GM23248 (cell line): ENCODE results near the gene FER. TPM values are rescaled to one million over a fixed set of nuclear protein-coding genes. Genes with fewer than 3 reads are reported as not detected.

Experiments used
- DNase-seq: peaks from one replicate; pipeline ENCODE4 v3.0.0-alpha.2; 2015
- H2AFZ ChIP-seq: fragments of 200-600 bp; sonication (generic); 2 replicates; pipeline ENCODE4 v1.6.1; 2016; ENCODE audit warnings: antibody characterized with exemption
- H3F3A ChIP-seq: fragments of 200-600 bp; sonication (generic); 2 replicates; pipeline ENCODE4 v1.6.1; 2016; ENCODE audit warnings: mild to moderate bottlenecking, antibody characterized with exemption, mixed run types; ENCODE audit not compliant: insufficient read depth
- H3K27ac ChIP-seq: fragments of 200-600 bp; sonication (generic); 2 replicates; pipeline ENCODE4 v1.5.1; 2016; ENCODE audit warnings: mild to moderate bottlenecking
- H3K27me3 ChIP-seq: fragments of 200-600 bp; sonication (generic); replicated peaks from 2 replicates; pipeline ENCODE4 v1.6.1; 2016; ENCODE audit warnings: mild to moderate bottlenecking; ENCODE audit not compliant: insufficient read depth
- H3K36me3 ChIP-seq: fragments of 200-600 bp; sonication (generic); 2 replicates; pipeline ENCODE4 v1.6.1; 2016; ENCODE audit warnings: low read depth, mild to moderate bottlenecking
- H3K4me1 ChIP-seq: fragments of 200-600 bp; sonication (generic); 2 replicates; pipeline ENCODE4 v1.6.1; 2016; ENCODE audit warnings: mild to moderate bottlenecking; ENCODE audit not compliant: insufficient read depth
- H3K4me2 ChIP-seq: fragments of 200-600 bp; sonication (generic); one replicate; pipeline ENCODE4 v1.6.1; 2016; ENCODE audit warnings: mild to moderate bottlenecking; ENCODE audit not compliant: unreplicated experiment
- H3K4me3 ChIP-seq: fragments of 200-600 bp; sonication (generic); 2 replicates; pipeline ENCODE4 v1.5.1; 2016; ENCODE audit warnings: mild to moderate bottlenecking
- H3K79me2 ChIP-seq: fragments of 200-600 bp; sonication (generic); 2 replicates; pipeline ENCODE4 v1.6.1; 2016; ENCODE audit warnings: mild to moderate bottlenecking; ENCODE audit not compliant: insufficient read depth
- H3K9ac ChIP-seq: fragments of 200-600 bp; sonication (generic); 2 replicates; pipeline ENCODE4 v1.6.1; 2016; ENCODE audit warnings: mild to moderate bottlenecking
- H3K9me2 ChIP-seq: fragments of 200-600 bp; sonication (generic); 2 replicates; pipeline ENCODE4 v1.6.1; 2016; ENCODE audit warnings: mixed run types, mild to moderate bottlenecking, moderate library complexity; ENCODE audit not compliant: insufficient read depth
- H3K9me3 ChIP-seq: fragments of 200-600 bp; sonication (generic); one replicate; pipeline ENCODE4 v1.6.1; 2017; ENCODE audit warnings: low read depth
- H4K20me1 ChIP-seq: fragments of 200-600 bp; sonication (generic); 2 replicates; pipeline ENCODE4 v1.6.0; 2016; ENCODE audit not compliant: insufficient read depth
- EZH2 ChIP-seq: fragments of 200-600 bp; sonication (generic); IDR thresholded peaks from 2 replicates; pipeline ENCODE4 v1.6.1; 2018; ENCODE audit warnings: antibody characterized with exemption, mild to moderate bottlenecking; ENCODE audit not compliant: insufficient read depth, poor library complexity, severe bottlenecking
- EZH2phosphoT487 ChIP-seq: fragments of 200-600 bp; sonication (generic); IDR thresholded peaks from 2 replicates; pipeline ENCODE4 v1.6.1; 2018; ENCODE audit warnings: antibody characterized with exemption, moderate library complexity, mild to moderate bottlenecking, low read depth; ENCODE audit not compliant: insufficient read depth
- whole genome bisulfite sequencing, 2 experiments: methylation state at CpG; one replicate each; pipeline ENCODE4 v1.1.6; 2015 to 2017; ENCODE audit warnings: low lambda C conversion rate in 2 of 2, low coverage in 1 of 2; ENCODE audit errors: missing lambda C conversion rate in 2 of 2; 5-methylcytosine and 5-hydroxymethylcytosine counted together
- in situ Hi-C: fragments of 300-500 bp; cut with MboI; formaldehyde crosslinking; loops from 2 replicates; pipeline ENCODE4 v1.15.0; 2020
- polyA plus RNA-seq: library from polyadenylated mRNA; unstranded; fragments of >200 nt; fragmentation: Nextera tagmentation; extraction: Ambion mirVana; gene quantifications from 2 replicates; pipeline ENCODE4 v1.2.1, GENCODE V29; 2016
- total RNA-seq: library from RNA; depleted of rRNA; stranded (reverse); fragments of >200 nt; shearing (Covaris generic); gene quantifications from 2 replicates; pipeline ENCODE4 v1.2.3, GENCODE V29; 2014

FER gene
- total and polyA plus RNA-seq, 2 experiments from 2014 or later: 16.6 to 24.9 TPM

DNA sequence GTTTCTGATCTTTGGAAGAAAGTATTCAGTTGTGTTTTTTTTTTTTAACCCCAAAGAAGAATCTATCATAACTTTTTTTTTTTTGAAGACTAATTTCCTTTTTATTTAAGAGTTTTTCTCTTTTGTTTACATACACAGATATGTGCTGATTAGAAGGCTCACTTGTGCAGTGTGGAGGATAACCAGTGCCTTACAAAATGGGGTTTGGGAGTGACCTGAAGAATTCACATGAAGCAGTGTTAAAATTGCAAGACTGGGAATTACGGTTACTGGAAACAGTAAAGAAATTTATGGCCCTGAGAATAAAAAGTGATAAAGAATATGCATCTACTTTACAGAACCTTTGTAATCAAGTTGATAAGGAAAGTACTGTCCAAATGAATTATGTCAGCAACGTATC is 50.3 kb downstream of the FER start:
- Histone ChIP-seq H3K9me3 (no peaks in the 10 kb centered on the region), H2AFZ (no peak overlapping the region), H3K27me3 (no peaks in the 10 kb centered on the region), H3K9ac (no peak overlapping the region), H3K4me3 (no peak overlapping the region), H3F3A (peaks cover 9% of the 10 kb centered on the region), H3K4me1 (peaks cover 31% of the 10 kb centered on the region), H4K20me1 (no peaks in the 10 kb centered on the region), H3K4me2 (no peak overlapping the region), H3K9me2 (no peaks in the 10 kb centered on the region), H3K79me2 (peaks cover 74% of the 10 kb centered on the region), H3K27ac (no peak overlapping the region; the same call in 1 of the 2 replicates), H3K36me3 (peaks cover 8% of the 10 kb centered on the region; the same call in 1 of the 2 replicates)
- TF ChIP-seq EZH2 (no peak), EZH2phosphoT487 (no peak)
- 66 to 79% methylated on average over 2 of the region's 2 CpGs for WGBS, 2 experiments
- in situ Hi-C loops: no loop called here
- DNase-seq: no peak

DNA sequence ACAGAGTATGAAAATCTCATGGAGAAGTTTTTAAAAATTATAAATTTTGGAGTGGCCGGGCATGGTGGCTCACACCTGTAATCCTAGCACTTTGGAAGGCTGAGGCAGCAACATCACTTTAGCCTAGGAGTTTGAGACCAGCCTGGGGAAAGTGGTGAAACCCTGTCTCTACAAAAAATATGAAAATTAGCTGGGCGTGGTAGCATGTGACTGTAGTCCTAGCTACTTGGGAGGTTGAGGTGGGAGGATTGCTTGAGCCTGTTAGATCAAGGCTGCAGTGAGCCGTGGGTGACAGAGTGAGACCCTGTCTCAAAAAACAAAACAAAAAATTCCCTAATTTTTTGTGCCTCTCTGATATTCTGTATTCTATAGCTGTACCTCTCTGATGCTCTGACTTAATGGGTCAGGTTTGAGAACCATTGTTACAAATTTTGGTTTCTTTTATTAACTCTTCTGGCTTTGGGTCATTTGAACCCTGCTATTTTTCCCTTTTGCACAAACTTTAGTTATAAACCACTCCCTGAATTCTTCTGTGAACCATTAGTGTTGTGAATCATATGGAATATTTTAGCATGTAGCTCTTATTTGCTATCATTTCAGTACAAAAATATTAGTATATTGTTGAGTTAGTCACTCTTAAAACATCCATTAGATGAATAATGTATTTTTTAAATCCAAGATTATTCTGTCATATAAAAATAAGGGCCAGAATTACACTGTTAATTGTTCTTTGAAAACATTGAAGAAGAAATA is 51.0 kb downstream of the FER start:
- Histone ChIP-seq H3K4me3 (peak overlapping the region; percentile 10; the same call in 1 of the 2 replicates), H3K27me3 (no peaks in the 10 kb centered on the region), H3K4me2 (peak overlapping the region; percentile 46), H3K79me2 (peaks cover 74% of the 10 kb centered on the region), H3K9me2 (no peaks in the 10 kb centered on the region), H4K20me1 (no peaks in the 10 kb centered on the region), H3K9me3 (no peaks in the 10 kb centered on the region), H2AFZ (no peak overlapping the region), H3K4me1 (peaks cover 31% of the 10 kb centered on the region), H3K9ac (0 out of 2 replicates have a peak overlapping the region, but pooled peaks have one; percentile 0), H3F3A (peaks cover 9% of the 10 kb centered on the region), H3K27ac (peak overlapping the region; percentile 19; the same call in 1 of the 2 replicates), H3K36me3 (peaks cover 15% of the 10 kb centered on the region; the same call in 1 of the 2 replicates)
- TF ChIP-seq EZH2 (no peak), EZH2phosphoT487 (no peak)
- in situ Hi-C loops: no loop called here
- DNase-seq: peak; percentile 46
- WGBS, 2 experiments: 96 to 97% methylated on average over 3 of the region's 3 CpGs

DNA sequence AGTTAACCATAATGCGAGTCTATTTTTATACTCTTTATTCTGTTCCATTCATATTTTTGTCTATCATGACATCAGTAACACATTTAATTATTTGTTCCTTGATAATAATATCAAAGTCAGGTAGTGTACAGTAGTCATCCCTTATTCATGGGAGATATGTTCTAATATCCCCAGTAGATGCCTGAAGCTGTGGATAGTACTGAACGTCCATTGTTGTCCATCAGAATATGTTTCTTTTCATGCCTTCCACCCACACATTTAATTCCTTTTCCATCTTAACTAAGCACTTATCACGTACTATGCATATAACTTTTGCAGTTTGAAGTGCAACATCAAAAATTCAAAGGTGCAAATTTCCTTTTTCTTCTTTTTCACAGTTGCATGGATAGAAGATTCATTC is 53.6 kb downstream of the FER start:
- Histone ChIP-seq H2AFZ (0 out of 2 replicates have a peak overlapping the region, but pooled peaks have one; percentile 10), H4K20me1 (no peaks in the 10 kb centered on the region), H3K36me3 (peaks cover 17% of the 10 kb centered on the region; the same call in 1 of the 2 replicates), H3K9ac (peak overlapping the region; percentile 12; the same call in 1 of the 2 replicates), H3K9me2 (no peaks in the 10 kb centered on the region), H3K9me3 (no peaks in the 10 kb centered on the region), H3K4me3 (peak overlapping the region; percentile 38), H3K79me2 (peaks cover 74% of the 10 kb centered on the region), H3K27ac (peak overlapping the region; percentile 60), H3K4me1 (peaks cover 31% of the 10 kb centered on the region), H3K4me2 (peak overlapping the region; percentile 68), H3K27me3 (no peaks in the 10 kb centered on the region), H3F3A (peaks cover 9% of the 10 kb centered on the region)
- DNase-seq: no peak
- 73 to 77% methylated on average over 3 of the region's 3 CpGs for WGBS, 2 experiments
- in situ Hi-C loops: no loop called here
- TF ChIP-seq EZH2: no peak
- no peak for TF ChIP-seq EZH2phosphoT487

DNA sequence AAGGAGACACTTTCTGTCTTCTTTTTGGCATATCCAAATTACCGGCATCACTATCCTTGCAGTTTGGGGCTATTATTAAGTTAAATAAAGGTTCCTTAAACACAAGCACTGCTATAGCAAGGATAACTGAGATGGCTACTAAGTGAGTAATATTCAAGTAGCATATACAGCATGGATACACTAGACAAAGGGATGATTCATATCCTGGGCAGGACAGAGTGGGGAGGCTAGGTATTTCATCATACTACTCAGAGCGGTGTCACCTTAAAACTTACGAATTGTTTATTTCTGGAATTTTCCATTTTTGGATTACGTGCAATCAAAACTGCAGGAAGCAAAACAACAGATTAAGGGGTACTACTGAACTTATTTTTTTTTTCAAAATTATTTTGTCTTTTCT is 54.1 kb downstream of the FER start:
- peak; percentile 93 for DNase-seq
- peaks cover 31% of the 10 kb centered on the region for H3K4me1 ChIP-seq
- H3K4me3 ChIP-seq: peak overlapping the region; percentile 38
- TF ChIP-seq EZH2 (no peak), EZH2phosphoT487 (no peak)
- peak overlapping the region; percentile 68 for H3K4me2 ChIP-seq
- peak overlapping the region; percentile 37 for H3K9ac ChIP-seq
- H4K20me1 ChIP-seq: no peaks in the 10 kb centered on the region
- peaks cover 9% of the 10 kb centered on the region for H3F3A ChIP-seq
- H3K36me3 ChIP-seq: peaks cover 17% of the 10 kb centered on the region; the same call in 1 of the 2 replicates
- H3K79me2 ChIP-seq: peaks cover 76% of the 10 kb centered on the region
- 3 to 6% methylated on average over 4 of the region's 4 CpGs for WGBS, 2 experiments
- in situ Hi-C loops: no loop called here
- no peaks in the 10 kb centered on the region for H3K9me2 ChIP-seq
- peak overlapping the region; percentile 60 for H3K27ac ChIP-seq
- no peaks in the 10 kb centered on the region for H3K9me3 ChIP-seq
- H2AFZ ChIP-seq: 0 out of 2 replicates have a peak overlapping the region, but pooled peaks have one; percentile 10
- no peaks in the 10 kb centered on the region for H3K27me3 ChIP-seq
